GM18519 (cell line): Measurements from ENCODE around the gene LNX2.

Experiments
- ATAC-seq: cut with Tn5 transposase; IDR thresholded peaks from one replicate; pipeline ENCODE4 v1.9.1; 2021; ENCODE audit warnings: mild to moderate bottlenecking, moderate library complexity; ENCODE audit not compliant: unreplicated experiment, low FRiP score

Gene LNX2

GRCh38 chr13:27516103-27516502, 104.2 kb downstream of the LNX2 start:
- no peak for ATAC-seq

GRCh38 chr13:27510082-27510481, 110.2 kb downstream of the LNX2 start:
- no peak for ATAC-seq

GRCh38 chr13:27508802-27509201, 111.5 kb downstream of the LNX2 start:
- no peak for ATAC-seq

- no peak for ATAC-seq
Measured at GRCh38 chr13:27505792-27506191, 114.5 kb downstream of the LNX2 start.

GRCh38 chr13:27504868-27505194, 115.5 kb downstream of the LNX2 start:
- ATAC-seq: no peak

GRCh38 chr13:27504128-27504867, 116.0 kb downstream of the LNX2 start:
- ATAC-seq: no peak

GRCh38 chr13:27500806-27501534, 119.4 kb downstream of the LNX2 start:
- no peak for ATAC-seq

GRCh38 chr13:27497563-27498230, 122.6 kb downstream of the LNX2 start:
- no peak for ATAC-seq

GRCh38 chr13:27496536-27497273, 123.6 kb downstream of the LNX2 start:
- no peak for ATAC-seq

GRCh38 chr13:27496006-27496405, 124.3 kb downstream of the LNX2 start:
- no peak for ATAC-seq
